Testis (tissue), 2 donors: ENCODE measurements around the gene WNK1.

ENCODE experiments used
- CTCF ChIP-seq, 3 experiments: fragments of 450-650 bp in 2 of 3; fragments of 200-600 bp in 1 of 3; sonication (generic) in 1 of 3; IDR thresholded peaks; one replicate each; pipeline ENCODE4 v1.5.1; 2016 to 2019; ENCODE audit warnings: antibody characterized with exemption in 3 of 3, mild to moderate bottlenecking in 2 of 3, moderate library complexity in 1 of 3
- POLR2A ChIP-seq: fragments of 450-650 bp; IDR thresholded peaks from one replicate; pipeline ENCODE4 v1.6.1; 2017; ENCODE audit warnings: antibody characterized with exemption, mild to moderate bottlenecking, moderate library complexity

- TF ChIP-seq CTCF (IDR thresholded peaks at IDR 0.05) (no peak), POLR2A (no peak)
Observed at GRCh38 chr12:770479-770878, 18.1 kb downstream of the WNK1 start.
